Esophagus squamous epithelium (tissue), 5 donors: ENCODE measurements around the gene ADCY5. TPM values are rescaled to one million over a fixed set of nuclear protein-coding genes. Genes with fewer than 3 reads are reported as not detected.

ENCODE experiments used
- DNase-seq: peaks from one replicate; lab custom pipeline; 2025; lab: John Stamatoyannopoulos, UW
- H3K27ac ChIP-seq, 4 donors: fragments of 200-600 bp; sonication (generic); one replicate each; pipeline ENCODE4 v1.5.1; 2016 to 2019; ENCODE audit warnings: mild to moderate bottlenecking in 1 of 4
- H3K27me3 ChIP-seq, 4 donors: fragments of 200-600 bp; sonication (generic); 1 replicate in 3 of 4; 2 replicates in 1 of 4; pipeline versions ENCODE4 v1.5.1 to v1.6.0; 2017 to 2021; ENCODE audit warnings: antibody characterized with exemption in 1 of 4
- H3K36me3 ChIP-seq, 3 donors: fragments of 200-600 bp; sonication (generic); one replicate each; pipeline ENCODE4 v1.5.1; 2016 to 2019
- H3K4me1 ChIP-seq, 3 donors: fragments of 200-600 bp; sonication (generic); one replicate each; pipeline ENCODE4 v1.5.1; 2017 to 2019
- H3K4me3 ChIP-seq, 4 donors: fragments of 200-600 bp; sonication (generic); 1 replicate in 3 of 4; 2 replicates in 1 of 4; pipeline ENCODE4 v1.5.1; 2016 to 2019; ENCODE audit warnings: mild to moderate bottlenecking in 2 of 4, moderate library complexity in 1 of 4
- H3K9me3 ChIP-seq, 3 donors: fragments of 200-600 bp; sonication (generic); one replicate each; pipeline ENCODE4 v1.5.1; 2016 to 2019
- CTCF ChIP-seq, 6 experiments: fragments of 450-650 bp in 4 of 6; fragments of 200-600 bp in 2 of 6; sonication (generic) in 2 of 6; IDR thresholded peaks; one replicate each; pipeline ENCODE4 v1.5.1; 2016 to 2019; ENCODE audit warnings: antibody characterized with exemption in 6 of 6, mild to moderate bottlenecking in 4 of 6, moderate library complexity in 4 of 6
- POLR2A ChIP-seq, 4 donors: fragments of 450-650 bp; IDR thresholded peaks; one replicate each; pipeline ENCODE4 v1.6.1; 2017; ENCODE audit warnings: antibody characterized with exemption in 4 of 4, mild to moderate bottlenecking in 4 of 4, moderate library complexity in 3 of 4
- WGBS, 2 donors: methylation state at CpG; one replicate each; pipeline ENCODE4 v1.1.5; 2018; 5-methylcytosine and 5-hydroxymethylcytosine counted together
- intact Hi-C: fragments of 100-400 bp; cut with DNase I; formaldehyde crosslinking; loops from one replicate; pipeline ENCODE4 v1.15.0; 2022
- total RNA-seq, 4 donors: library from RNA; depleted of rRNA; stranded (reverse); fragments of >200 nt; gene quantifications; one replicate each; pipeline ENCODE4 v1.1.0, GENCODE V29; 2016
- donor health status: DM: yes; HTN: yes; CAD: no.

ADCY5 gene
- total RNA-seq, 4 donors from 2014 or later, result 0.72 to 17.4 (median 5.3) TPM

GRCh38 chr3:123314359-123315270 lies 134.3 kb downstream of the ADCY5 start:
- H3K36me3 ChIP-seq, result no peaks in the 10 kb centered on the region
- peaks cover 0 to 7% (median 0%) of the 10 kb centered on the region in 4 donors for H3K27me3 ChIP-seq
- H3K9me3 ChIP-seq, result no peaks in the 10 kb centered on the region
- no peak for DNase-seq
- H3K4me3 ChIP-seq, result no peak overlapping the region
- H3K4me1 ChIP-seq, result no peaks in the 10 kb centered on the region
- TF ChIP-seq CTCF (IDR thresholded peaks at IDR 0.05), result no peak
- no peak for TF ChIP-seq POLR2A (IDR thresholded peaks at IDR 0.05)
- 55 to 72% methylated on average over 9 to 11 of the region's 14 CpGs for WGBS, 2 donors
- H3K27ac ChIP-seq, result no peak overlapping the region
- intact Hi-C loops, result no loop called here

- WGBS, 2 donors, result 31 to 44% methylated on average over 3 to 4 of the region's 5 CpGs
- no peak for DNase-seq
- no peaks in the 10 kb centered on the region for H3K4me1 ChIP-seq
These were observed 135.0 kb downstream of the ADCY5 start for GRCh38 chr3:123313889-123314288.

GRCh38 chr3:123312331-123313265 lies 136.3 kb downstream of the ADCY5 start:
- DNase-seq, result no peak
- peak overlapping the region in 1 of 4 donors; percentile 4 for H3K27ac ChIP-seq

More at GRCh38 chr3:123313889-123314288, 135.0 kb downstream of the ADCY5 start:
- Histone ChIP-seq H3K36me3 (no peaks in the 10 kb centered on the region), H3K9me3 (no peaks in the 10 kb centered on the region), H3K27me3 (peaks cover 0 to 7% (median 0%) of the 10 kb centered on the region in 4 donors), H3K4me3 (no peak overlapping the region), H3K27ac (no peak overlapping the region)
- TF ChIP-seq POLR2A (IDR thresholded peaks at IDR 0.05), result no peak
- TF ChIP-seq CTCF (IDR thresholded peaks at IDR 0.05), result no peak
- intact Hi-C loops, result no loop called here

GRCh38 chr3:123311201-123311600 lies 137.7 kb downstream of the ADCY5 start:
- no peak overlapping the region for H3K27ac ChIP-seq
- no peaks in the 10 kb centered on the region for H3K36me3 ChIP-seq
- intact Hi-C loops, result no loop called here
- 77 to 82% methylated on average over 9 of the region's 9 CpGs for WGBS, 2 donors
- TF ChIP-seq CTCF (IDR thresholded peaks at IDR 0.05), result no peak
- TF ChIP-seq POLR2A (IDR thresholded peaks at IDR 0.05), result no peak
- H3K9me3 ChIP-seq, result no peaks in the 10 kb centered on the region
- no peaks in the 10 kb centered on the region for H3K4me1 ChIP-seq
- H3K27me3 ChIP-seq, result peaks cover 0 to 7% (median 0%) of the 10 kb centered on the region in 4 donors
- DNase-seq, result no peak
- H3K4me3 ChIP-seq, result no peak overlapping the region

More at GRCh38 chr3:123312331-123313265, 136.3 kb downstream of the ADCY5 start:
- Histone ChIP-seq H3K4me3 (no peak overlapping the region), H3K9me3 (no peaks in the 10 kb centered on the region), H3K4me1 (no peaks in the 10 kb centered on the region), H3K36me3 (no peaks in the 10 kb centered on the region), H3K27me3 (peaks cover 0 to 7% (median 0%) of the 10 kb centered on the region in 4 donors)
- TF ChIP-seq CTCF (IDR thresholded peaks at IDR 0.05) (no peak), POLR2A (IDR thresholded peaks at IDR 0.05) (no peak)
- 76% methylated on average over 14 to 15 of the region's 16 CpGs for WGBS, 2 donors
- intact Hi-C loops, result no loop called here
